IPS-18c (cell line): Measurements from ENCODE around the gene IGDCC3.
"Not testable (repeated sequence)": the region's sequence is repeated elsewhere in the genome, so short reads cannot be mapped to it uniquely, and the experiment has no call there.

ENCODE experiments used
- H3K4me3 ChIP-seq: 2 replicates; pipeline ENCODE4 v1.7.0; 2013; ENCODE audit warnings: low read depth, mild to moderate bottlenecking, low read length, moderate library complexity; ENCODE audit not compliant: insufficient read depth
- H3K9me3 ChIP-seq: one replicate; pipeline ENCODE4 v1.6.1; 2013; ENCODE audit warnings: mild to moderate bottlenecking, low read length, moderate library complexity; ENCODE audit not compliant: control insufficient read depth, insufficient read depth

The IGDCC3 gene

DNA sequence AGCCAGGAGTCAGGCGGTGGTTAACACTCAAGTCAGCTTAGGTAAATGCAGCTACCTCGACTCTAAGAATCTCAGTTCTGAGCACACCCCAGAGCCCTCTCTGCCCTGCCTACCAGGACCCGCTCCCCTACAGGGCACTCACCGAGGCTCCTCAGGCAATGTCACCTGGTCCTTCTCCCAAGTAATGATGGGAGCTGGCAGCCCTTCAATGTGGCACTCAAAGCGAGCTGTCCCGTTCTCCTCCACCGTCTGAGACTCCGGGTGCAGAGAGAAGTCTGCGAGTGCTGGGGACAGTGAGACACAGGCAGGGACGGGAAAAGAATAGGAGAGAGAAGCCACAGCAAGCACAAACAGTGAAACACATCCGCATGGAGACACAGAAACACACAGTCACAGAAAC is 32.2 kb upstream of the IGDCC3 start:
- H3K9me3 ChIP-seq: no peaks in the 10 kb centered on the region
- H3K4me3 ChIP-seq: no peak overlapping the region

DNA sequence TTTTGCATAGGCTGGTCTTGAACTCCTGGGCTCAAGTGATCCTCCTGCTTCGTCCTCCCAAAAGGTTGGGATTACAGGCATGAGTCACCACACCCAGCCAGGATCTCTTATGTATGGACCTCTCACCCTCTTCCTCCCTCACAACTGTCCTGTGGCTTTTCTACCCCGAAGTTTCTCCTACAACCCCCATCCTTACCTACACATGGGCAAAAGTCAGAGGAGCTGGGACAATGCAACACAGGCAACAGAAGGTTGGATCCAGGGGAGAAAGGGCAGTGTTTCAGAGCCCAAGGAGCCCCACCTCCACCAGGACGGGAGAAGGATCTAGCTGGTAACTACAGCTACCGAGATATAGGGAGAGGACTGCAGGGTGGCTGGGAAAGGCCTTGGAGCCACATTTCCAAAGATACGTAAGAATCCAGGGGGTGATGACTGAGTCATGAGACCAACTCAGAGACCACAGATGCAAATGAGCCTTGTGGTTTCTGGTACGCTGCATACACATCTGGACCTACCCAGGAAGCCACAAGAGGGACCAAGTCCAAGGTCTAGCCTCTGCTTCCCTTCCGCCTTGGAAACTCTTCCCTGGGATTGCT is 31.3 kb upstream of the IGDCC3 start:
- no peaks in the 10 kb centered on the region for H3K9me3 ChIP-seq
- H3K4me3 ChIP-seq: no peak overlapping the region

DNA sequence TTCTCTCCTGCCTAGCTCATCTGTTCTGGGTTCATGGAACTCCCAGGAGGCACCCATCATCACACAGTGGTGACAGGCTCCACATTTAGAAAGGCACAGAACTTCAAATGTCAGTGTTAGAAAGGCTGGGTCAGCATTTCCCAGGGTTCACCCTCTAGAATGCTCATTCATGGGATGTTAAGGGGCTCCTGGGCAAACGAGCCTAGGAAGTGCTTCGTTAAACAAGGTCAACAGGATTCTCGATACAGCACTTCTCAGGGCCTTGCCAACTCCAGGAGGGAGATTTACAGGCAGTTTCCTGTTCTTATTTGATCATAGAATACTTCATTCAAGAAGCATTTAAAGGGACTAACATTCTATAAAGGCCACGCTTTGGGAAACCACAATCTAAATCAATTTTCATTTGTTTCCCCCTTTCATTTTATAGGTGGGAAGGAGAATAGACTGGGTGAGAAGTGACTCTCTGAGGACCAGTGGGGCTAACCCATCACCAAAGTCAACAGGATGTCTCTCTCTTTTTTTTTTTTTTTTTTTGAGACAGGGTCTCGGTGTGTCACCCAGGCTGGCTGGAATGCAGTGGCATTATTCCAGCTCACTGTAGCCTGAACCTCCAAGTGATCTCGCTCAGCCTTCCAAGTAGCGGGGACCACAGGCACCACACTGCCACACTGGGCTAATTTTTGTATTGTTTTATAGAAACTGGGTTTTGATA is 30.7 kb upstream of the IGDCC3 start:
- Histone ChIP-seq H3K4me3 (no peak overlapping the region), H3K9me3 (no peaks in the 10 kb centered on the region)

DNA sequence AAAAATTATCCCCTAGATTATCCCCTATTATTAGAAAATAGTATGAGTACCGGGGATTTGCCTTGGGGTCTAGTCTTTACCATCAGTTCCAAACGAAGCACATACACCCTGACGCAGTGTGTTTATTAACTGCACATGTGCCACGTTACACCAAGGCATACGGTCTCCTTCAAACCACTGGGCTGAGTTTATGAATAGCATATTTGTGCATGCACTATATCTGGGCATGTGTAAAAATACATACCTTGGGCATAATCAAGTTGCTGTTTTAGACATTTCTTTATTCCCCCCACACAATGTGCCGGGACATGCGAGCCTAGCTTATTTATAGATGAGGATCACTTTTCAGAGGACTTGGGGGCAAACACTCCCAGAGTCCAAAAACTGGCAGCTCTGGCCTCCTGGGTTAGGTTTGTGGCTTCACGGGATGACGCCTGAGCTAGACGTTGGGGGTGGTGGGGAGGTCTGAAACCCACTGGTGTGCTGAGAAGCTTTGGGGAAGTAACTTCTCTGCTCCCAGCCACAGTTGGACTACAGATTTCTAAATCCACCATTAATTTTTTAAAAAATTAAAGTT is 28.7 kb upstream of the IGDCC3 start:
- Histone ChIP-seq H3K4me3 (no peak overlapping the region), H3K9me3 (no peaks in the 10 kb centered on the region)

DNA sequence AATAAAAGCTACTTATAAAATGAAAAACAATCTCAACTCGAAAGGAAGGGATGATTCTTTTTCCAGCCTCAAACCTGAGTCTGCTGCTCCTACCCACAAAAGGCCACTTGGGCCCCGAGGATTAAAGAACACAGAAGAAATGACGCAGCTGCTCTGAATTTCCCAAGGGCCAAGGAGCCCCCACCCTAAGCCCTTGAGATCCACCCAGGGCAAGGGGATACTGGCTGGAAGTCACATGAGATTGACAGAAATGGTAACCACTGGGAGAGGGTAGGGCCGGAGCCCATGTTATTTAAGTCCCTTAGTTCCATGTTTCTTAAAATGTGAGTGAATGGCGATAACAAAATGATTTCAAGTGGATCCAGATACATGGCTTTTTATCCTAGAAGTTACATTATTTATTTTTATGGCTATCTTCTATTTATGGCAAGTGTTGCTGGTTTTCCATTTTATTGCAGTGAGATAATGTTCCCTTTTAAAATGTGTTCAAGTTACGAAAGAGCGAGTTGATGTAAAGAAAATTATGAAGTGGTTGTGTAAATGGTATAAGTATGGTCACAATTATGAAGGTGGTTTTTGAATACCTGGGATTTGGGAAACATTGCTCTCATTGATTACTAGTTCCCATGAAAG is 28.1 kb upstream of the IGDCC3 start:
- H3K4me3 ChIP-seq: no peak overlapping the region
- H3K9me3 ChIP-seq: no peaks in the 10 kb centered on the region

DNA sequence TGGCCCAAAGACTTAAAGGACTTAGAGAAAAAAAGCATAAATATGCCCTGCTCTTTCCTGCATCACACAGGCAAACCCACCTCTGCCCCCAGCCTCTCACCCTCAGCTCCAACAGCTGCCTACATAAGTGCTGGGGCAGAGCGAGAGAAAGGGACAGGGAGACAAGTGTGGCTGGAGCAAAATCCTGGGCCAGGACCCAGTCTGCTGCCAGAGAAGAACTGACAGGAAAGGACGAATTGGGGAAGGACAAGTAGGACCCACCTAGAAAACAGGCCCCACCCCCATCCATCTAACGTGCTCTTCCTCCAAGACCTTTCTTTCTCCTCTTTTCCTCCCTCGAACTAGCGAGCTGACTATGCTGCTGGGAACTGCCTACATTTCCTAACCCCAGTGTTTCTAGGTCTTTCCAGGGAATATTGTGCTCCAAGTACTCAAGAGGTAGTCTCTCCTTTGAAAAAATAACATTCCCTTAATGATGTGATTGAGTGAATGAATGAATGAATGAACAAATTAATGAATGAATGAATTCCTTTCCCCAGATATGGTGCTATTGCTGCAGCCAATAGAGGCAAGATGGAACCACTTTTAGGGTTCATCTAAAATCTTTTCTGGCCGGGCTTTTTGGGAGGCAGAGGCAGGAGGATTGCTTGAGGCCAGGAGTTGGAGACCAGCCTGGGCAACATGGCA is 26.5 kb upstream of the IGDCC3 start:
- H3K4me3 ChIP-seq: no peak overlapping the region
- no peaks in the 10 kb centered on the region for H3K9me3 ChIP-seq

DNA sequence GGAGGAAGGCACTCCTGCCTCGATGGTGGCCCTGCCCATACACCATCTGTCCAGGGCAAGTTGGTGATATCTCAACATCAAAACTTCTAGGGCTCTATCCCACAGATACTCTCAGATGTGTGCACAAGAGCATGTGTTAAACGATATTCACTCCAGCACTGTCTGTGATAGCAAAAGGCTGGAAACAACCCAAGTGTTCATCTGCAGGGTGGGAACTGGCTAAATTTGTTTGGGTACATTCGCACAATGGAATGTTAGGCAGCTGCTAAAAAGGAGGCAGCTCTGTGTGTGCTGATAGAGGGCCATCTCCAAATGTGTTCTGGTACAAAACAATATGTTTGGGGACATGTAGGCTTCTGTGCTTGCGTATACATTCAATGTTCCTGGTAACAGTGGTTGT is 25.2 kb upstream of the IGDCC3 start:
- Histone ChIP-seq H3K4me3 (no peak overlapping the region), H3K9me3 (no peaks in the 10 kb centered on the region)

DNA sequence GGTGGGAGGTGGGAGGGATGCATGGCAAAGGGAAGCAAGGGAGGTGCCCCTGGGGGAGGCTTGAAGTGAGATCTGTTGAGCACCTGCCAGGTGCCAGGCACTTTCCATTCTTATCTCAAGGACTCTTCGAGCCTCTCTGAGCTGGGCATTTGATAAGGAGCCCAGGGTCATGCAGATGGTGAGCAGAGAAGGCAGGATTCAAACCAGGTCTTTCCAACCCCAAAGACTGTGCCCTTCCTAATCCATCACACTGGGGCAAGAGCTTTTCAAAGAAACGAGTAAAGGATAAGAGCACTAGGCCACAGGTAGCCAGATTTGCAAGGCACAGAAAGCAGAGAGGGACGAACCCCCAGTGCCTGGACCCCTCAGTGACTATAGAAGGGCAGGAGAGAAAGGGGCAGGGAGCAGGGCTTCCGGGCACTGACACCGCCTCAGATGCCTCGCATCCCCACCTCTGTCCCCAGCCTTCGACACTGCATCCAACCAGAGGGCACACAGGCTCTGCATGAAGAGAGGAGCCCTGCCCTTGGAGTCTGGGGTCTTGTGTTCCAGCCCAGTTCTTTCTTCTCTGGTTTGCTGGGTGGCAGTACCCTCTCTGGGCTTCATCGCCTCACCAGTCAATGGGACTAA is 23.9 kb upstream of the IGDCC3 start:
- no peak overlapping the region for H3K4me3 ChIP-seq
- no peaks in the 10 kb centered on the region for H3K9me3 ChIP-seq

DNA sequence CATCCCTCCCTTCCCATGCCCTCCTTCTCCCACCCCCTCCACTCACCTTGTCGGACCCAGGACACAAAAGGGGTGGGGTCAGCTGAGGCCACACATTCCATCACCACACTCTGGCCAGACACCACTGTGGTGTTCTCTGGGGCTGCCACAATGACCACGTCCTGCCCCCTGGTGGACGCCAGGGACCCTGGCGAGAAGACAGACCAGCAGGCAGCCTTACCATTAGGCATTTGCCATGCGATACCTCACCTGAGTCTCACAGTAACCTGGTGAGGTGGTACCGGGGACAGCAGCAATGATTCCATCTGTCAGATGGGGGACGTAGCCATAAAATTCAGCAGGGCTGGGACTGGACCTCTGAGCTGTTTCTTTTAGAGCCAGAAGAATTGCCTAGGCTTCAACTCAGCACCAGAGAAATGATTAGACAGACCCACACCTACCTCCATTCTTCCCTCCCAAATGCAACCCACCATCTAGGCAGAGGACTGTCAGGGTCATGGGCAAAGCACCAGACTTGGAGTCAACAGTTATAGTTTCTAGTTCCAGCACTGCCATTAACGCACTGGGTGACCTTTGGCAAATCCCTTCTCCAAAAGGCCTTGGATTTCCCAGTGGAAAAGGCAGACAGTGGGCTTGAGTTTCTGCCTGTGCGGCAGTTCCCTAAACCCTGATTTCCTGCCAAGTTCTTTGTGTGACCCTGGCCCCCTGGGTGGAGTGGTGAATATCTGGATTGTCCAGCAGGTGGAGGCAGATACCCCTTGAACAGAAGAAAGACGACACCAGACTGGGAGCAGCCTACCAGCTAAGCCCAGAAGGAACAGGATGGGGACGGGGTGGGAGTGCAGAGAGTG is 23.2 kb upstream of the IGDCC3 start:
- no peak overlapping the region for H3K4me3 ChIP-seq
- no peaks in the 10 kb centered on the region for H3K9me3 ChIP-seq

DNA sequence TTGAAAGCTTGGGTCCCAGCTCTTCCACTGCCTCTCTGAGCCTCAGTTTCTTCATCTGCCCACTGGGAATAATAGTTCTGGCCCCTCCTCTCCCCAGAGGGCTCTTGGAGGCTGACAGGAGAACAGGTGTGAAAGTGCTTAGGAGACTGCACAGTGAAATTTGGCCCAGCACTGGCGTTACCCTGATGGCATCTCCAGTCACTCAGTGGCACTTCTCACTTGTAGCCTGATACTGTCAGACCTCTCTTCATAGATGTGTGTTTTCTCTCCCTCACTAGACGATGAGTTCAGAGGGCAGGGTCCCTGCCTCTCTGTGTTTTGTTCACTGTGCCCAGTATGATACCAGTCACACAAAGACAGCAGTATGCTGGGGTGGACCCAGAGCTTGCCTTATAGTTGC is 22.2 kb upstream of the IGDCC3 start:
- Histone ChIP-seq H3K9me3 (no peaks in the 10 kb centered on the region), H3K4me3 (no peak overlapping the region)

DNA sequence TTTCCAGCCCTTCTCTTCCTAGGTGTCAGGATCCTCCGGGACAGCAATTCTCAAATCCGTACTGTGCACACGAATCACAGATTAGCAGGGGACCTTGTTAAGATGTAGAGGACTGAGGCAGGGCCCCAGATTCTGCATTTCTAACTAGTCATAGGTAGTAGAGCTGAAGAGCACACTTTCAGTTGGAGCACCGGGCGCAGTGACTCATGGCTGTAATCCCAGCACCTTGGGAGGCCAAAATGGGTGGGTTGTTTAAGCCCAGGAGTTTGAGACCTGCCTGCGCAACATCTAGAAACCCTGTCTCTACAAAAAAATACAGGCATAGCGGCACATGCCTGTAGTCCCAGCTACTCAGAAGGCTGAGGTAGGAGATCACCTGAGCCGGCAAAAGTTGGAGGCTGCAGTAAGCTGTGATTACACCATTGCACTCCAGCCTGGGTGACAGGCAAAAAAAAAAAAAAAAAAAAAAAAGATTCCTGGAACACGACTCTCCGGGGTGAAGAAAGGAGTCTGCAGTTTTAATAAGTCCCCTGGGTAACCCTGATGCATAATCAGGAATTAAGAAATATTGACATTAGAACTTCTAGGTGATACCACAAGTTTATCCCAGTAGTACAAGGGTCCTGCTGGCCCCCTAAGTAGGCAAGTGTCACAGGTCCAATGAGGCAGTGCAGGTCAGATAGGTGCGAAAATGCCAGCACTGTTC is 21.4 kb upstream of the IGDCC3 start:
- H3K4me3 ChIP-seq: no peak overlapping the region
- H3K9me3 ChIP-seq: no peaks in the 10 kb centered on the region

DNA sequence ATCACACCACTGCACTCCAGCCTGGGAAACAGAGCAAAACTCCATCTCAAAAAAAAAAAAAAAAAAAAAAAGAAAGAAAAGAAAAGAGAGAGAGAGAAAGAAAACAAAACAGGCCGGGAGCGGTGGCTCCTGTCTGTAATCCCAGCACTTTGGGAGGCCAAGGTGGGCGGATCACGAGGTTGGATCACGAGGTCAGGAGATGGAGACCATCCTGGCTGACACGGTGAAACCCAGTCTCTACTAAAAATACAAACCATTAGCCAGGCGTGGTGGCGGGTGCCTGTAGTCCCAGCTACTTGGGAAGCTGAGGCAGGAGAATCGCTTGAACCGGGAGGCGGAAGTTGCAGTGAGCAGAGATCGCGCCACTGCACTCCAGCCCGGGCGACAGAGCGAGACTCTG is 20.7 kb upstream of the IGDCC3 start:
- H3K4me3 ChIP-seq, H3K9me3 ChIP-seq: not testable (repeated sequence)

DNA sequence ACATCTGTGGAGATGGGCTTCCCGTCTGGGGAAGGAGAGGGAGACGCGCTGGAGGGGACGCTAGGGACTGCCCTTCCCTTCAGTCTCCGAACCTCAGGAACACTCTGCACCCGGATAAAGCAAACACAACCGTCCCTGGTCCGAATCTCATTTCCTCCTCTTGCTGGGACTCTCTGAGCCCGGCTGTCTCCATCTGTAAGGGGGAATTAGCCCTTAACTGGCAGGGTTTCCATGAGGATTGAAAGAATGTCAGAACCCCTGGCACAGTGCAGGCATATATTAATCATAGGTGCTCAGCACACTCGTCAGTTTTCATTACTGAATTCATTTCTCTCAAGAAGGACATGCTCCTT is 19.1 kb upstream of the IGDCC3 start:
- H3K9me3 ChIP-seq: no peaks in the 10 kb centered on the region
- H3K4me3 ChIP-seq: peak overlapping the region; percentile 38

DNA sequence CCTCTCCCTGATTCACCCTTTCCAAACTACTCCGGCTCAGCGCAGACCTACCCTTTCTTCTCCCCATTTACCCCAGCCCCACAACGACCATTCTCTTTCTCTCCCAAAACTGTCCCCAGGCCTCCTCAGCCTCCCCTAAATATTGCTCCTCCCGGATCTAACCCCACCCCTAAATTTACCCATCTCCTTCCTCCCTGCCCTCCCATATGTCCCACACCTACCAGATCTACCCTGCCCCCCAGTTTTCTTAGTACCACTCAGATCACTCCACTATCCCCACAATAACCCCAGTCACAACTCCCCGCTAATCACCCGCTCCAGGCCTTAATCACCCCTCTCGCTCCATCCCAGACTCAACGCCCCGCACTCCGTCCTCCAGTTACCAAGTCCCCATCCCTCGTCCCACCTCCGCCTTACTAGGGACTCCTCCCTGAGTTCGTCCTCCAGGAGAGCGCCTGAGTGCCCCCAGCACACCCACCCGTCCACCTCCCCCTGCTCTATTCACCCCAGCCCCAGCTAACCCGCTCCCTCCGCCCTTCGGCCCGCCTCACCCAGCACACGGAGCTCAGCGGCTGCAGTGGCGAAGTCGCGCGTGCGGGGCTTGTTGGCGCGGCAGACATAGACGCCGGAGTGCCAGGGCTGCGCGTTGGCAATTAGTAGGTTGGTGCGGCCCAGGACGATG is 18.6 kb upstream of the IGDCC3 start:
- Histone ChIP-seq H3K4me3 (peak overlapping the region; percentile 38), H3K9me3 (no peaks in the 10 kb centered on the region)

DNA sequence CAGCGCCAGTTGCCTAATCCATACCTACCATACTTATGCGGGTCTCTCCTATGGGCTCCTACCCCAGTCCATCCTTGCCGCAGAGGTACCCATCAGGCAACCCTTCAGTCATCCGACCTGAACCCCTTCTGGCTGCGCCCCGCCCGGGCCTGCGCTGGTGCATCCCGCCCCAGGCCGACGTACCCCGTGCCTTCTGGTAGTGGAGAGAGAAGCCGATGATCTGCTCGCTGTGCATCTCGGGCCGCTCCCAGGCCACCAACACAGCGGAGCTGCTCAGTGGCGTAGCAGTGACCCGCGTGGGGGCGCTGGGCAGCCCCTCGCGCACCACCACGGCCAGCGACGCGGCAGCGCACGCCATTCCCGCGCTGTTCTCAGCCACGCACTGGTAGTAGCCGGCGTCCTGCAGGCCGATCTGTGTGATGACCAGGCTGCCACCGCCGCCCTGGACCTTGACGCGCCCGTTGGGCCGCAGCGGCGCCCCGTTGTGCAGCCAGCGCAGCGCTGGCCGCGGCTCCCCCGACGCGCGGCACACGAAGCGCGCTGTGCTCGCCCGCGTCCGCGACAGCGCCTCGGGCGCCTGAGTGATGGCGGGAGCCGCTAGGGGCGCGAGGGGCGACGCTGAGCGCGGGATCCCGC is 17.9 kb upstream of the IGDCC3 start:
- peak overlapping the region; percentile 38 for H3K4me3 ChIP-seq
- no peaks in the 10 kb centered on the region for H3K9me3 ChIP-seq
